Progenitor cell of endocrine pancreas (in vitro differentiated cells): ENCODE data around the gene MGAT5. TPM values are rescaled to one million over a fixed set of nuclear protein-coding genes. Genes with fewer than 3 reads are reported as not detected.

Source experiments
- DNase-seq: peaks from one replicate; pipeline ENCODE4 v3.0.0; 2021; ENCODE audit warnings: low spot score; ENCODE audit not compliant: unreplicated experiment
- H3K27ac Mint-ChIP-seq: 2 replicates; pipeline ENCODE4 v1.8.0; 2021; ENCODE audit warnings: mild to moderate bottlenecking, moderate library complexity, mixed read lengths
- H3K27me3 Mint-ChIP-seq: 2 replicates; pipeline ENCODE4 v1.8.0; 2021; ENCODE audit warnings: mixed read lengths
- H3K36me3 Mint-ChIP-seq: 2 replicates; pipeline ENCODE4 v1.8.0; 2022; ENCODE audit warnings: mixed read lengths; ENCODE audit not compliant: insufficient read depth
- H3K4me1 Mint-ChIP-seq: 2 replicates; pipeline ENCODE4 v1.8.0; 2021; ENCODE audit warnings: low read depth, mixed read lengths
- H3K4me3 Mint-ChIP-seq: 2 replicates; pipeline ENCODE4 v1.8.0; 2021; ENCODE audit warnings: low read depth, mild to moderate bottlenecking, moderate library complexity, mixed read lengths
- H3K9me3 Mint-ChIP-seq: 2 replicates; pipeline ENCODE4 v1.8.0; 2021; ENCODE audit warnings: low read depth, mixed read lengths
- total RNA-seq: library from RNA; stranded (reverse); gene quantifications from 2 replicates; pipeline ENCODE4 v1.2.1, GENCODE V29; 2021
- TF ChIP-seq, protein P1 (sequence below): fragments of 200-600 bp; sonication (generic); IDR thresholded peaks from one replicate; pipeline ENCODE4 v1.5.0; 2021; ENCODE audit warnings: antibody characterized with exemption, mild to moderate bottlenecking; ENCODE audit not compliant: unreplicated experiment

MGAT5 gene
- total RNA-seq, 1 donor from 2014 or later: 110 TPM

GRCh38 chr2:134307334-134307733 lies 53.5 kb downstream of the MGAT5 start:
- no peak for DNase-seq
- H3K9me3 Mint-ChIP-seq: peaks cover 3% of the 10 kb centered on the region
- no peak overlapping the region for H3K27ac Mint-ChIP-seq
- TF ChIP-seq, protein P1, sequence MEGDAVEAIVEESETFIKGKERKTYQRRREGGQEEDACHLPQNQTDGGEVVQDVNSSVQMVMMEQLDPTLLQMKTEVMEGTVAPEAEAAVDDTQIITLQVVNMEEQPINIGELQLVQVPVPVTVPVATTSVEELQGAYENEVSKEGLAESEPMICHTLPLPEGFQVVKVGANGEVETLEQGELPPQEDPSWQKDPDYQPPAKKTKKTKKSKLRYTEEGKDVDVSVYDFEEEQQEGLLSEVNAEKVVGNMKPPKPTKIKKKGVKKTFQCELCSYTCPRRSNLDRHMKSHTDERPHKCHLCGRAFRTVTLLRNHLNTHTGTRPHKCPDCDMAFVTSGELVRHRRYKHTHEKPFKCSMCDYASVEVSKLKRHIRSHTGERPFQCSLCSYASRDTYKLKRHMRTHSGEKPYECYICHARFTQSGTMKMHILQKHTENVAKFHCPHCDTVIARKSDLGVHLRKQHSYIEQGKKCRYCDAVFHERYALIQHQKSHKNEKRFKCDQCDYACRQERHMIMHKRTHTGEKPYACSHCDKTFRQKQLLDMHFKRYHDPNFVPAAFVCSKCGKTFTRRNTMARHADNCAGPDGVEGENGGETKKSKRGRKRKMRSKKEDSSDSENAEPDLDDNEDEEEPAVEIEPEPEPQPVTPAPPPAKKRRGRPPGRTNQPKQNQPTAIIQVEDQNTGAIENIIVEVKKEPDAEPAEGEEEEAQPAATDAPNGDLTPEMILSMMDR: no peak
- no peaks in the 10 kb centered on the region for H3K27me3 Mint-ChIP-seq
- H3K36me3 Mint-ChIP-seq: peaks cover 9% of the 10 kb centered on the region
- peaks cover 12% of the 10 kb centered on the region for H3K4me1 Mint-ChIP-seq
- no peak overlapping the region for H3K4me3 Mint-ChIP-seq

DNA sequence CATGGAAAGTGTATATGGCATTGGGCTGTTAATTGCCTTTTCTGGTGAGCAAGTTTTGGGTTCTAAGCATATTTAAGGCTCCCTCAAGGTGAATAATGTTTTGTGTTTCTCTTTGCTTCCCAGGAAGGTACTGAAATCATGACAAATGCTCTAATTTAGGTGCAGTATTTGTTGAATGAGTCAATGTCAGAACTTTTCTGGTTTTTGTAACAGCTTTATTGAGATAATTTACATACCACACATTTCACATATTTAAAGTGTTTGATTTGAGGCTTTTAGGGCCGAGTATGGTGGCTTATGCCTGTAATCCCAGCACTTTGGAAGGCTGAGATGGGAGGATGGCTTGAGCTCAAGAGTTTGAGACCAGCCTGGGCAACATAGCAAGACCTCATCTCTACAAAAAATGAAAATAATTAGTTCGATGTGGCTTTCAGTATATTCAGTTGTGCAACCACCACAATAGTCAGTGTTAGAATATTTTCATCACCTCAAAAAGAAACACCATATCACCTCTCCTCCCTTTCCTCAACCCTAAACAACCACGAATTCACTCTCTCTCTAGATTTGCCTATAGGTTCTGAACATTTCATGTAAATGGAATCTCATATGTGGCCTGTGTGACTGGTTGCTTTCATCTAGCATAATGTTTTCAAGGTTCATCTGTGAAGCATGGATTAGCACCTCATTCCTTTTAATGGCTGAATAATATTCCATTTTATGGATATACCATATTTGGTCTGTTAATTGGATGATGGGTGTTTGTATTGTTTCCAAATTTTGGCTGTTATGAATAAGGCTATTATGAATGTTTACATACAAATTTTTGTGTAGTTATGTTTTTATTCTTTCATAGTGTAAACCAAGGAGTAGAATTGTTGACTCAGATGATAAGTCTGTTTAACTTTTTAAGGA lies 54.9 kb downstream of the MGAT5 start:
- DNase-seq: no peak
- TF ChIP-seq, protein P1: no peak
- Mint-ChIP-seq H3K4me1 (peaks cover 12% of the 10 kb centered on the region), H3K27ac (no peak overlapping the region), H3K4me3 (no peak overlapping the region), H3K36me3 (peaks cover 6% of the 10 kb centered on the region), H3K27me3 (no peaks in the 10 kb centered on the region), H3K9me3 (peaks cover 3% of the 10 kb centered on the region)

GRCh38 chr2:134310107-134311079 lies 56.5 kb downstream of the MGAT5 start:
- H3K4me1 Mint-ChIP-seq: peaks cover 26% of the 10 kb centered on the region
- H3K9me3 Mint-ChIP-seq: peaks cover 3% of the 10 kb centered on the region
- H3K27ac Mint-ChIP-seq: no peak overlapping the region
- H3K4me3 Mint-ChIP-seq: no peak overlapping the region
- no peak for DNase-seq
- H3K27me3 Mint-ChIP-seq: no peaks in the 10 kb centered on the region
- TF ChIP-seq, protein P1: no peak
- H3K36me3 Mint-ChIP-seq: peaks cover 6% of the 10 kb centered on the region

DNA sequence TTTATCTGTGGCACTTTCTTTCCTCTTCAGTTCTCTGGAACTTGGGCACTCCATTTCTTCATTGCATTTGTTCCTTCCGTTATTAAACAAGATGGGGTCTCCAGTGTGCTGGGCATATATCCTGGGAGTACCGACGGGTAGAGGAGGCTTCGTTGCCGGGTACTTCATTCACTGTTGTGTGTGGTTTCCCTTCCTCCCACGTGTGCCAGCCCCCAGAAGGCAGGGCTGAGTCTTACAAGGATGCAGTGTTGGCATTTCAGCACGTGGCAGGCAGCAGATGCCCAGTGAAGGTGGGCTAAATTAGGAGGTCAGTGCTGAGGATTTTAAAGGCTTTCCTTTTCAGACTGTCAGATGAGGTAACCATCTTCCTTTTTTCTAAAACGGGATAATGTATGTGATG lies 58.6 kb downstream of the MGAT5 start:
- Mint-ChIP-seq H3K9me3 (peaks cover 3% of the 10 kb centered on the region), H3K27ac (peak overlapping the region; percentile 8), H3K27me3 (no peaks in the 10 kb centered on the region), H3K4me3 (no peak overlapping the region), H3K4me1 (peaks cover 19% of the 10 kb centered on the region), H3K36me3 (peaks cover 6% of the 10 kb centered on the region)
- TF ChIP-seq, protein P1: no peak
- no peak for DNase-seq

DNA sequence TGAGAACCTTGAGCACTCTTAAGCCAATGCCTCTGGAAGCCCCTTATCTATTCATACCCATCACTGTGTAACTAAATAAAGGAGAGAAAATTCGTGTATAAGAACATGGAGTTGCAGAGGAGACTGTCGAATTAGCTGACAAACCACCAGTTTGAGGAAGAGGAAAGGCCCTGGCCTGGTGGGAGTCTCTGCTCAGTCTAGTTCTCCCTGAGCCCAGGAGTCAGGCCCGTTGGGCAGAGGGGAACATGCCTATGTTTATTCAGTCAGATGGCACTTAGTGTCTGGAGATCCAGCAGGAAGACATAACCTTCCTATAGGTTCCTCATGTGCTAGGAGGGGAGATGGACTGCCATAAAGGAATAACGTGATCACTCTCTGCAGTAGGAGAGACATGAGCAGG lies 60.3 kb downstream of the MGAT5 start:
- no peaks in the 10 kb centered on the region for H3K27me3 Mint-ChIP-seq
- H3K4me3 Mint-ChIP-seq: no peak overlapping the region
- H3K4me1 Mint-ChIP-seq: peaks cover 17% of the 10 kb centered on the region
- TF ChIP-seq, protein P1: no peak
- peak overlapping the region; percentile 3 for H3K27ac Mint-ChIP-seq
- H3K9me3 Mint-ChIP-seq: no peaks in the 10 kb centered on the region
- peaks cover 12% of the 10 kb centered on the region for H3K36me3 Mint-ChIP-seq
- DNase-seq: no peak
